SK-N-SH treated with all-trans-retinoic acid at 6 μM for 48 hours (cell line): ENCODE measurements around the gene UNC13B.

ENCODE experiments used
- ATAC-seq: fragments of 200-7000 bp; cut with Tn5 transposase; 3 replicates; pipeline ENCODE4 v1.9.1; 2020; ENCODE audit warnings: mild to moderate bottlenecking, moderate library complexity
- ARNTL ChIP-seq: fragments of 450-650 bp; formaldehyde crosslinking; IDR thresholded peaks from 2 replicates; pipeline ENCODE4 v1.5.0; 2020; ENCODE audit warnings: low read depth, mild to moderate bottlenecking, moderate library complexity, borderline replicate concordance
- BACH2 ChIP-seq: fragments of 250-450 bp; sonication (Bioruptor Pico); IDR thresholded peaks from 2 replicates; pipeline ENCODE4 v1.9.0; 2021; ENCODE audit warnings: mild to moderate bottlenecking, borderline replicate concordance
- CREB5 ChIP-seq: fragments of 250-450 bp; sonication (Bioruptor Pico); IDR thresholded peaks from 2 replicates; pipeline ENCODE4 v1.5.1; 2020; ENCODE audit warnings: low read depth, mild to moderate bottlenecking, moderate library complexity
- CSDC2 ChIP-seq: fragments of 250-450 bp; sonication (Bioruptor Pico); IDR thresholded peaks from 2 replicates; pipeline ENCODE4 v1.5.0; 2020; ENCODE audit warnings: mild to moderate bottlenecking, moderate library complexity
- ESRRG ChIP-seq: fragments of 250-450 bp; sonication (Bioruptor Pico); IDR thresholded peaks from 2 replicates; pipeline ENCODE4 v1.6.1; 2021; ENCODE audit warnings: mild to moderate bottlenecking
- GLIS3 ChIP-seq: fragments of 250-450 bp; sonication (Bioruptor Pico); IDR thresholded peaks from 2 replicates; pipeline ENCODE4 v1.5.0; 2020; ENCODE audit warnings: mild to moderate bottlenecking, moderate library complexity
- ISL1 ChIP-seq: fragments of 250-450 bp; sonication (Bioruptor Pico); IDR thresholded peaks from 2 replicates; pipeline ENCODE4 v2.1.2; 2022; ENCODE audit warnings: mild to moderate bottlenecking, moderate library complexity
- OSR1 ChIP-seq: fragments of 250-450 bp; sonication (Bioruptor Pico); IDR thresholded peaks from 2 replicates; pipeline ENCODE4 v1.8.0; 2022; ENCODE audit warnings: moderate library complexity, mild to moderate bottlenecking, inconsistent platforms
- PATZ1 ChIP-seq: fragments of 250-450 bp; sonication (Bioruptor Pico); IDR thresholded peaks from 2 replicates; pipeline ENCODE4 v1.8.0; 2020; ENCODE audit warnings: mild to moderate bottlenecking, moderate library complexity, borderline replicate concordance
- PPARA ChIP-seq: fragments of 250-450 bp; sonication (Bioruptor Pico); IDR thresholded peaks from 2 replicates; pipeline ENCODE4 v1.5.0; 2020; ENCODE audit warnings: mild to moderate bottlenecking, borderline replicate concordance
- SNAI2 ChIP-seq: fragments of 250-450 bp; sonication (Bioruptor Pico); IDR thresholded peaks from 2 replicates; pipeline ENCODE4 v1.5.0; 2020; ENCODE audit warnings: mild to moderate bottlenecking, moderate library complexity
- TCF4 ChIP-seq: fragments of 250-450 bp; sonication (Bioruptor Pico); IDR thresholded peaks from 2 replicates; pipeline ENCODE4 v1.8.0; 2021; ENCODE audit warnings: mild to moderate bottlenecking, moderate library complexity, borderline replicate concordance
- ZFP3 ChIP-seq: fragments of 250-450 bp; sonication (Bioruptor Pico); IDR thresholded peaks from 2 replicates; pipeline ENCODE4 v1.5.0; 2020; ENCODE audit warnings: mild to moderate bottlenecking, moderate library complexity
- ZFP30 ChIP-seq: fragments of 450-650 bp; formaldehyde crosslinking; IDR thresholded peaks from 2 replicates; pipeline ENCODE4 v1.5.0; 2022; ENCODE audit warnings: mild to moderate bottlenecking, moderate library complexity
- TF ChIP-seq, protein P1 (sequence below): fragments of 250-450 bp; sonication (Bioruptor Pico); IDR thresholded peaks from 2 replicates; pipeline ENCODE4 v1.5.0; 2020; ENCODE audit warnings: mild to moderate bottlenecking, moderate library complexity
- TF ChIP-seq, protein P2 (sequence below): fragments of 250-450 bp; sonication (Bioruptor Pico); IDR thresholded peaks from 2 replicates; pipeline ENCODE4 v1.5.1; 2021; ENCODE audit warnings: mild to moderate bottlenecking, moderate library complexity
- TF ChIP-seq, protein P3 (sequence below): fragments of 250-450 bp; sonication (Bioruptor Pico); IDR thresholded peaks from 2 replicates; pipeline ENCODE4 v1.8.0; 2021; ENCODE audit warnings: low read depth, mild to moderate bottlenecking, moderate library complexity, borderline replicate concordance

UNC13B gene

DNA sequence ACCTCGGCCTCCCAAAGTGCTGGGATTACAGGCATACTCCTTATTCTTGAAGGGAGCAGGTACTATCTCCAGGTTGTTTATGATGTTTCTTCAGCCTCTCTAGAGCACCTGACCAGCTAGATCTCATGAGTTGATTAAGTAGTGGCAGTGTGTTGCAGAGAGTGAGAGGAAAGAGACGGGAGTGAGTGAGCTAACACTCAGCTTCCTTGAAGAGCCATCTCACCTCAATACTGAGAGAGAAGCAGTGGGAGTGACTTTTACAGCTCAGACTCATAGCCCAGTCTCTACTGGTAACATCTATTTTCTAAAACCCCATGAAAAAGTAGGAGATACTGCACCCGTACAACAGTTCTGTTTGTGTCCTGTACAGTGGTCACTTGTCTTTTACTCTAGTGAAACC lies 284.2 kb downstream of the UNC13B start (continued):
- TF ChIP-seq, protein P1, sequence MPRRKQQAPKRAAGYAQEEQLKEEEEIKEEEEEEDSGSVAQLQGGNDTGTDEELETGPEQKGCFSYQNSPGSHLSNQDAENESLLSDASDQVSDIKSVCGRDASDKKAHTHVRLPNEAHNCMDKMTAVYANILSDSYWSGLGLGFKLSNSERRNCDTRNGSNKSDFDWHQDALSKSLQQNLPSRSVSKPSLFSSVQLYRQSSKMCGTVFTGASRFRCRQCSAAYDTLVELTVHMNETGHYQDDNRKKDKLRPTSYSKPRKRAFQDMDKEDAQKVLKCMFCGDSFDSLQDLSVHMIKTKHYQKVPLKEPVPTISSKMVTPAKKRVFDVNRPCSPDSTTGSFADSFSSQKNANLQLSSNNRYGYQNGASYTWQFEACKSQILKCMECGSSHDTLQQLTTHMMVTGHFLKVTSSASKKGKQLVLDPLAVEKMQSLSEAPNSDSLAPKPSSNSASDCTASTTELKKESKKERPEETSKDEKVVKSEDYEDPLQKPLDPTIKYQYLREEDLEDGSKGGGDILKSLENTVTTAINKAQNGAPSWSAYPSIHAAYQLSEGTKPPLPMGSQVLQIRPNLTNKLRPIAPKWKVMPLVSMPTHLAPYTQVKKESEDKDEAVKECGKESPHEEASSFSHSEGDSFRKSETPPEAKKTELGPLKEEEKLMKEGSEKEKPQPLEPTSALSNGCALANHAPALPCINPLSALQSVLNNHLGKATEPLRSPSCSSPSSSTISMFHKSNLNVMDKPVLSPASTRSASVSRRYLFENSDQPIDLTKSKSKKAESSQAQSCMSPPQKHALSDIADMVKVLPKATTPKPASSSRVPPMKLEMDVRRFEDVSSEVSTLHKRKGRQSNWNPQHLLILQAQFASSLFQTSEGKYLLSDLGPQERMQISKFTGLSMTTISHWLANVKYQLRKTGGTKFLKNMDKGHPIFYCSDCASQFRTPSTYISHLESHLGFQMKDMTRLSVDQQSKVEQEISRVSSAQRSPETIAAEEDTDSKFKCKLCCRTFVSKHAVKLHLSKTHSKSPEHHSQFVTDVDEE: no peak
- TF ChIP-seq GLIS3 (CRISPR knock-in tag) (no peak), ESRRG (CRISPR knock-in tag) (no peak), ZFP30 (CRISPR knock-in tag) (no peak)
- TF ChIP-seq, all 23 proteins: peak for 0

DNA sequence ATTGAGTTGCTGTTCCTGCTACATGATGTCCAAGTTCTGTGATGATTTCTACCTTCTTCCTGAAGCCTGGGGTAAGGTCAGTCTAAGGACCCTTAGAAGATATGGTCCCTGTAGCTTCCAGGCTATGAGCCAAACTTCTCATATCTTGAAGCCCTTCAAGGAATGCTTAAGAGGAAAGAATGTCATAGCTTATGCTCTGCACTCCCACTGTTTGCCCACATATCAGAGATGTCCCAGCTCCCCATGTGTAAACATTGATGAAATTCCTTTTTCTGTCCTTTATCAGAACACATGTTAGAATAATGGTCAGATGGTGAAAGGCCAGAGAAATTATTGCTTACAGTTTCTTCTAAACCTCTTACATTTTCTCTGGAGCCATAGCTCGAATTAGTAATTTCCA lies 286.7 kb downstream of the UNC13B start:
- ATAC-seq: no peak

GRCh38 chr9:35452481-35452880 lies 290.7 kb downstream of the UNC13B start:
- no peak for TF ChIP-seq PATZ1 (CRISPR knock-in tag)
- no peak for TF ChIP-seq ZFP30 (CRISPR knock-in tag)
- TF ChIP-seq CREB5 (CRISPR knock-in tag): no peak
- TF ChIP-seq, protein P1: no peak
- no peak for TF ChIP-seq BACH2 (CRISPR knock-in tag)
- TF ChIP-seq TCF4 (CRISPR knock-in tag): no peak
- TF ChIP-seq, protein P2, sequence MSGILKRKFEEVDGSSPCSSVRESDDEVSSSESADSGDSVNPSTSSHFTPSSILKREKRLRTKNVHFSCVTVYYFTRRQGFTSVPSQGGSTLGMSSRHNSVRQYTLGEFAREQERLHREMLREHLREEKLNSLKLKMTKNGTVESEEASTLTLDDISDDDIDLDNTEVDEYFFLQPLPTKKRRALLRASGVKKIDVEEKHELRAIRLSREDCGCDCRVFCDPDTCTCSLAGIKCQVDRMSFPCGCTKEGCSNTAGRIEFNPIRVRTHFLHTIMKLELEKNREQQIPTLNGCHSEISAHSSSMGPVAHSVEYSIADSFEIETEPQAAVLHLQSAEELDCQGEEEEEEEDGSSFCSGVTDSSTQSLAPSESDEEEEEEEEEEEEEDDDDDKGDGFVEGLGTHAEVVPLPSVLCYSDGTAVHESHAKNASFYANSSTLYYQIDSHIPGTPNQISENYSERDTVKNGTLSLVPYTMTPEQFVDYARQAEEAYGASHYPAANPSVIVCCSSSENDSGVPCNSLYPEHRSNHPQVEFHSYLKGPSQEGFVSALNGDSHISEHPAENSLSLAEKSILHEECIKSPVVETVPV: no peak
- no peak for TF ChIP-seq CSDC2
- TF ChIP-seq ZFP3 (CRISPR knock-in tag): no peak
- no peak for TF ChIP-seq PPARA (CRISPR knock-in tag)
- no peak for TF ChIP-seq ISL1 (CRISPR knock-in tag)
- TF ChIP-seq, all 23 proteins: peak for 0
- ATAC-seq: no peak

More for the DNA sequence above, 286.7 kb downstream of the UNC13B start:
- no peak for TF ChIP-seq ARNTL
- TF ChIP-seq SNAI2 (CRISPR knock-in tag): no peak
- no peak for TF ChIP-seq CREB5 (CRISPR knock-in tag)
- TF ChIP-seq, protein P3, sequence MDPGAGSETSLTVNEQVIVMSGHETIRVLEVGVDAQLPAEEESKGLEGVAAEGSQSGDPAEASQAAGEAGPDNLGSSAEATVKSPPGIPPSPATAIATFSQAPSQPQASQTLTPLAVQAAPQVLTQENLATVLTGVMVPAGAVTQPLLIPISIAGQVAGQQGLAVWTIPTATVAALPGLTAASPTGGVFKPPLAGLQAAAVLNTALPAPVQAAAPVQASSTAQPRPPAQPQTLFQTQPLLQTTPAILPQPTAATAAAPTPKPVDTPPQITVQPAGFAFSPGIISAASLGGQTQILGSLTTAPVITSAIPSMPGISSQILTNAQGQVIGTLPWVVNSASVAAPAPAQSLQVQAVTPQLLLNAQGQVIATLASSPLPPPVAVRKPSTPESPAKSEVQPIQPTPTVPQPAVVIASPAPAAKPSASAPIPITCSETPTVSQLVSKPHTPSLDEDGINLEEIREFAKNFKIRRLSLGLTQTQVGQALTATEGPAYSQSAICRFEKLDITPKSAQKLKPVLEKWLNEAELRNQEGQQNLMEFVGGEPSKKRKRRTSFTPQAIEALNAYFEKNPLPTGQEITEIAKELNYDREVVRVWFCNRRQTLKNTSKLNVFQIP (CRISPR knock-in tag): no peak
- TF ChIP-seq PPARA (CRISPR knock-in tag): no peak
- TF ChIP-seq ISL1 (CRISPR knock-in tag): no peak
- no peak for TF ChIP-seq OSR1 (CRISPR knock-in tag)
- TF ChIP-seq ESRRG (CRISPR knock-in tag): no peak
- TF ChIP-seq GLIS3 (CRISPR knock-in tag): no peak
